K562 (cell line): ENCODE data around the gene NDUFAF5. TPM values are rescaled to one million over a fixed set of nuclear protein-coding genes. Genes with fewer than 3 reads are reported as not detected.

ENCODE experiments used
- ATAC-seq: fragments of 200-7000 bp; cut with Tn5 transposase; 3 replicates; pipeline ENCODE4 v1.9.1; 2020; ENCODE audit warnings: moderate library complexity
- BruUV-seq: library from RNA; stranded (reverse); fragments of 400-500 nt; replicated peaks from 2 replicates; lab custom pipeline; 2021; lab: Mats Ljungman, UMichigan
- CTCF ChIA-PET: fragments of 300-600 bp; formaldehyde crosslinking; extraction: SDS; loops from one replicate; lab custom pipeline; 2021; ENCODE audit warnings: low intra/inter-chr PET ratio; lab: Yijun Ruan, JAX
- POLR2A ChIA-PET: fragments of 300-600, 350-650 bp; sonication (Branson Sonifier 250); formaldehyde crosslinking; extraction: SDS; loops from one replicate; lab custom pipeline; 2021; ENCODE audit warnings: antibody characterized with exemption, inconsistent platforms; lab: Yijun Ruan, JAX
- DNase-seq, 4 experiments: peaks; one replicate each; pipeline versions ENCODE4 v3.0.0 to v3.0.0-alpha.2; 2011 to 2018; ENCODE audit warnings: low spot score in 3 of 4, mixed read lengths in 3 of 4; ENCODE audit errors: extremely low read depth in 1 of 4
- FAIRE-seq: peaks from 2 replicates; lab custom pipeline; 2011; peaks lifted over from hg19 to GRCh38; lab: Jason Lieb, UNC
- H2AFZ ChIP-seq: 2 replicates; pipeline ENCODE4 v1.6.0; 2011; ENCODE audit warnings: low read depth, low read length, control low read depth, inconsistent platforms
- H3K27ac ChIP-seq: fragments of 200-600 bp; 3 replicates; pipeline ENCODE4 v1.8.0; 2011; ENCODE audit warnings: low read depth, mild to moderate bottlenecking, control low read depth, inconsistent platforms, low read length, moderate library complexity, mixed read lengths; ENCODE audit errors: extremely low read depth
- H3K27me3 ChIP-seq, 2 experiments: fragments of 300-600 bp in 1 of 2; 2 replicates in 1 of 2; 3 replicates in 1 of 2; pipeline versions ENCODE4 v1.6.0 to v1.8.0; 2011; ENCODE audit warnings: inconsistent platforms in 2 of 2, low read length in 2 of 2, mild to moderate bottlenecking in 1 of 2, mixed read lengths in 1 of 2, moderate library complexity in 1 of 2; ENCODE audit not compliant: control insufficient read depth in 2 of 2, insufficient read depth in 2 of 2
- H3K36me3 ChIP-seq: fragments of 300-600 bp; 3 replicates; pipeline ENCODE4 v1.8.0; 2011; ENCODE audit warnings: mild to moderate bottlenecking, low read length, inconsistent platforms; ENCODE audit not compliant: control insufficient read depth, insufficient read depth
- H3K4me1 ChIP-seq, 2 experiments: fragments of 200-600 bp in 1 of 2; replicated peaks in 1 of 2; 2 replicates in 1 of 2; 3 replicates in 1 of 2; pipeline versions ENCODE4 v1.5.1 to v1.8.0; 2011; ENCODE audit warnings: inconsistent platforms in 2 of 2, low read length in 2 of 2, mild to moderate bottlenecking in 1 of 2, mixed read lengths in 1 of 2, moderate library complexity in 1 of 2; ENCODE audit not compliant: control insufficient read depth in 2 of 2, insufficient read depth in 2 of 2
- H3K4me2 ChIP-seq: 2 replicates; pipeline ENCODE4 v1.6.1; 2011; ENCODE audit warnings: low read length, control low read depth, inconsistent platforms, mixed read lengths; ENCODE audit not compliant: insufficient read depth
- H3K4me3 ChIP-seq: fragments of 200-600 bp; sonication (generic), shearing (Covaris generic); 2 replicates; pipeline ENCODE4 v1.5.1; 2016; ENCODE audit warnings: control low read depth, inconsistent platforms
- H3K79me2 ChIP-seq: fragments of 200-600 bp; 3 replicates; pipeline ENCODE4 v1.8.0; 2011; ENCODE audit warnings: low read length, inconsistent platforms; ENCODE audit not compliant: control insufficient read depth, insufficient read depth
- H3K9ac ChIP-seq, 2 experiments: 2 replicates each; pipeline versions ENCODE4 v1.6.0 to v1.6.1; 2011; ENCODE audit warnings: low read depth in 2 of 2, low read length in 2 of 2, control low read depth in 1 of 2, inconsistent platforms in 1 of 2, mild to moderate bottlenecking in 1 of 2, mixed read lengths in 1 of 2; ENCODE audit not compliant: insufficient read depth in 1 of 2
- H3K9me1 ChIP-seq: one replicate; pipeline ENCODE4 v1.6.0; 2011; ENCODE audit warnings: inconsistent platforms, mild to moderate bottlenecking, low read length, moderate library complexity; ENCODE audit not compliant: control insufficient read depth, insufficient read depth
- H3K9me3 ChIP-seq: replicated peaks from 2 replicates; pipeline ENCODE4 v1.5.1; 2011; ENCODE audit warnings: low read depth, low read length, inconsistent platforms; ENCODE audit not compliant: control insufficient read depth, insufficient read depth
- H4K20me1 ChIP-seq: replicated peaks from 2 replicates; pipeline ENCODE4 v1.6.1; 2011; ENCODE audit warnings: low read length, inconsistent platforms, mixed read lengths; ENCODE audit not compliant: control insufficient read depth, insufficient read depth
- CCNT2 ChIP-seq: IDR thresholded peaks from 2 replicates; pipeline ENCODE4 v1.6.1; 2011; ENCODE audit warnings: borderline replicate concordance, low read depth, mild to moderate bottlenecking, moderate library complexity, mixed read lengths, low read length; ENCODE audit not compliant: insufficient read length; ENCODE audit errors: extremely low read depth
- E2F4 ChIP-seq: sonication (generic); formaldehyde crosslinking; IDR thresholded peaks from 2 replicates; pipeline ENCODE4 v1.8.0; 2022; ENCODE audit warnings: mild to moderate bottlenecking, low read depth, missing genetic modification reagents
- GTF2E2 ChIP-seq: fragments of 200-800 bp; sonication (Bioruptor generic); IDR thresholded peaks from 2 replicates; pipeline ENCODE4 v1.6.1; 2016; ENCODE audit warnings: missing genetic modification characterization, missing compliant biosample characterization
- NCOA6 ChIP-seq: fragments of 450-650 bp; IDR thresholded peaks from 2 replicates; pipeline ENCODE4 v1.6.1; 2017; ENCODE audit warnings: mild to moderate bottlenecking
- PRPF4 ChIP-seq: fragments of 200-400 bp; formaldehyde crosslinking; IDR thresholded peaks from one replicate; pipeline ENCODE4 v1.6.1; 2017; ENCODE audit warnings: low read length, low read depth, mild to moderate bottlenecking; ENCODE audit not compliant: insufficient read depth, poor library complexity, severe bottlenecking
- RFX1 ChIP-seq: fragments of 450-650 bp; IDR thresholded peaks from 2 replicates; pipeline ENCODE4 v1.6.1; 2016; ENCODE audit warnings: mild to moderate bottlenecking, moderate library complexity
- TRIM28 ChIP-seq: fragments of 450-650 bp; IDR thresholded peaks from 2 replicates; pipeline ENCODE4 v1.6.1; 2017
- UBTF ChIP-seq, 2 experiments: IDR thresholded peaks; 2 replicates each; pipeline ENCODE4 v1.6.1; 2012; ENCODE audit warnings: improper control_type of control experiment in 2 of 2, low read depth in 2 of 2, low read length in 2 of 2, borderline replicate concordance in 1 of 2
- ZBTB5 ChIP-seq: fragments of 450-650 bp; IDR thresholded peaks from 2 replicates; pipeline ENCODE4 v1.6.1; 2017; ENCODE audit warnings: antibody characterized with exemption
- ZNF431 ChIP-seq: sonication (generic); formaldehyde crosslinking; IDR thresholded peaks from 2 replicates; pipeline ENCODE4 v1.8.0; 2022; ENCODE audit warnings: mild to moderate bottlenecking, missing genetic modification reagents
- in situ Hi-C: fragments of 300-500 bp; cut with MboI; formaldehyde crosslinking; loops from 4 replicates; pipeline ENCODE4 v1.15.0; 2018; ENCODE audit warnings: inconsistent platforms, mixed read lengths
- intact Hi-C: fragments of 100-400 bp; cut with micrococcal nuclease; formaldehyde crosslinking; loops from 2 replicates; pipeline ENCODE4 v1.14.2; 2022
- polyA plus RNA-seq, 8 experiments: library from polyadenylated mRNA; depleted of rRNA in 4 of 8; stranded (reverse) in 5 of 8; unstranded in 3 of 8; fragments of >200 nt; fragmentation: Nextera tagmentation in 2 of 8; fragmentation: Illumina TruSeq in 1 of 8; extraction: Ambion mirVana in 2 of 8; extraction: Trizol in 1 of 8; gene quantifications; 2 replicates each; pipeline versions ENCODE4 v1.2.1 to v1.2.3, GENCODE V29; 2011 to 2014; ENCODE audit warnings: inconsistent platforms in 1 of 8, missing spikeins in 1 of 8
- total RNA-seq, 7 experiments: library from RNA; depleted of rRNA in 6 of 7; stranded (reverse); fragments of >200 nt in 6 of 7; fragmentation: Illumina TruSeq in 2 of 7; extraction: Trizol in 2 of 7; gene quantifications; 2 replicates each; pipeline versions ENCODE4 v1.2.1 to v1.2.3, GENCODE V29; 2011 to 2021; ENCODE audit warnings: low replicate concordance in 1 of 7

NDUFAF5 gene
- total and polyA plus RNA-seq, 9 of the 15 experiments (the other 6 are each of a cell fraction or from before 2014, with no cell fraction given) = 17.2 to 33.1 (median 27.3) TPM

GRCh38 chr20:13765299-13765698 is 19.5 kb upstream of the NDUFAF5 start:
- Histone ChIP-seq H3K36me3 (peaks cover 79% of the 10 kb centered on the region), H3K27me3 (no peaks in the 10 kb centered on the region), H3K9ac (no peak overlapping the region), H2AFZ (no peak overlapping the region), H3K9me1 (no peaks in the 10 kb centered on the region), H3K4me3 (no peak overlapping the region), H3K79me2 (no peaks in the 10 kb centered on the region), H3K9me3 (no peaks in the 10 kb centered on the region), H3K27ac (no peak overlapping the region), H3K4me2 (no peak overlapping the region), H3K4me1 (no peaks in the 10 kb centered on the region), H4K20me1 (no peaks in the 10 kb centered on the region)
- CTCF ChIA-PET = no interaction called here
- ATAC-seq (no peak), DNase-seq (no peak)
- BruUV-seq = no TSS peak
- intact Hi-C loops (no loop called here), in situ Hi-C loops (no loop called here)
- TF ChIP-seq NCOA6 (no peak), GTF2E2 (tag) (no peak), RFX1 (no peak), CCNT2 (no peak), TRIM28 (no peak), E2F4 (CRISPR knock-in tag) (no peak), PRPF4 (no peak), UBTF (IDR thresholded peaks at IDR 0.05; ENCODE audit: borderline replicate concordance in 1 of 2, low read depth in 2 of 2, low read length in 2 of 2) (no peak), ZBTB5 (no peak), ZNF431 (CRISPR knock-in tag) (no peak)
- TF ChIP-seq, all 486 proteins: peak for 0
- no peak for FAIRE-seq
- POLR2A ChIA-PET = no interaction called here
